ENCODE measurements around the gene GARIN5A.
"Not testable (repeated sequence)": the region's sequence is repeated elsewhere in the genome, so short reads cannot be mapped to it uniquely, and the experiment has no call there.

Gene GARIN5A

DNA sequence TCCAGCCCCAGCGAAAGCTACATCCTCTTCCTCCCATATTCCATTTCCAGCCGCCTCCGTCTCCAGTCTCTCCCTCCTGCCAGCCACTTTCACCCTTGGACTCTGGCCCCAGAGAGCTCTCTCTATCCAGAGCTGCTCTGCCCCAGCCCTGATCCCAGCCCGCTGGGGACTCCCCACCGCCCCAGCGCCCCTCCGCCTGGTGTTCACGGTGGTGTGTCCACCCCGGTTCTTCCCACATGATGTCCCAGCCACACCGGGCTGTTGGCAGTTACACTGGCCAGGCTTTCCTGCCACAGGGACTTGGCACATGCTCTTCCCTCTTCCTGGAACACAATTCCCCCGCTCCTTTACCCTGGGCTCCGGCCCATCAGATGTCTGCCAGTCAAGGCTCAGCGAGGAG lies 11.6 kb downstream of the GARIN5A start:
- DNase-seq (ENCODE audit: low spot score): no peak

DNA sequence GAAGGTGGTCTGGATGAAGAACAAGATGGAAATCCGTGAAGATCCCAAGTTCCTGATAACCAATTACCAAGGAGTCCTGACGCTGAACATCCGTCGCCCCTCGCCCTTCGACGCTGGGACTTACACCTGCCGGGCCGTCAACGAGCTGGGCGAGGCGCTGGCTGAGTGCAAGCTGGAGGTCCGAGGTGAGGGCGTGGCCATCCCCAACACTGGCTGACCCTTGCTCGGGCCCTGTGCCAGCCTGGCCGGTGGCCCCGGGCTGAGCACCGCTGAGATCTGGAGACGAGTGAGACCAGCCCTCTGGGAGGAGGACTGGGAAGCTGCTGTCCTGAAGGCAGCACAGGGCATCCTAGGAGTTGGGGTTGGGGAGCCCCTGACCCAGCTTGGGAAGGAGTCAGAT lies 12.3 kb downstream of the GARIN5A start:
- no peak for DNase-seq (ENCODE audit: low spot score)

DNA sequence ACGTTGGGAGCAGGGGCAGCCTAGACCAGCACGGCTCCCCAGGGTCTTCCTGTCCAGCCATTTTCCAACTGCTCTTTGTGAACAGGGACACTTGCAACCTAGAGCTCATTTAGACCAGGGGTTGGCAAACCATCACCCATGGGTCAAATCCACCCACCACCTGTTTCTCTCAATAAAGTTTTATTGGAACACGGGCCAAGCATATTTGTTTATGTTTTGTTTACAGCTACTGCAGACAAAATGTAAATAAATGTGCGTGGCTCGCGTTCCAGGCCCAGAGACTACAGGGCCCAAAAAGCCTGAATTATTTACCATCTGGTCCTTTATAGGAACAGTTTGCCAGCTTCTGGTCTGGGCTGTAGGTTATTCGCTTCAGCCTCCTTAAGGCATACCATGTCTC lies 13.7 kb downstream of the GARIN5A start:
- no peak for DNase-seq (ENCODE audit: low spot score)

DNA sequence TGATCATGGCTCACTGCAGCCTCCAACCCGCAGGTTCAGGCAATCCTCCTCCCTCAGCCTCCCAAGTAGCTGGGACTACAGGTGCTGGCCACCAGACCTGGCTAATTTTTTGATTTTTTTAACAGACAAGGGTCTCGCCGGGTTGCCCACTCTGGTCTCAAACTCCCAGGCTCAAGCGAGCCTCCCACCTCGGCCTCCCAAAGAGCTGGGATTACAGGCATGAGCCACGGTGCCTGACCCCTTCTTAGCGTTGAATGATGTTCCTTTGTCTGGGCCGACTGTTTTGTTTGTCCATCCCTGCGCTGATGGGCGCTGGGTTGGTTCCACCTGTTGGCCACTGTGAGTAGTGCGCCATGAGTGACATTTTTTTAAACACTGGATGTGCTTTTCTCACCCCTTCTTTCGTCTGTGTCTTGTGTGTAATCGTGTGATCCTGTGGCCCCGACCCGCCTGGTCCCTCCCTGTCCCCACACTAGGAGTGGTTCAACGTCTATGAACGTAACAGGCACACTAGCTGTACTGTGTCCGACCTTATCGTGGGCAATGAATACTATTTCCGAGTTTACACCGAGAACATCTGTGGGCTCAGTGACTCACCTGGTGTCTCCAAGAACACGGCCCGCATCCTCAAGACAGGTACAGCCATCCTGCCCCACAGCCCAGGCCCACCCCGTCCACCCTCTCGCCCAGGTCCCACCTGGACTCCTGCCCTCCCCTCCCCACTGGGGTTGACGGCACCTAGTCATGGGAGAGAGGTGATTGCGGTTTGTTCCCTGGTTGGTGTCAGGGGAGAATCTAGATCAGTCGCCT lies 15.4 kb downstream of the GARIN5A start:
- DNase-seq (ENCODE audit: low spot score): peak; percentile 58

DNA sequence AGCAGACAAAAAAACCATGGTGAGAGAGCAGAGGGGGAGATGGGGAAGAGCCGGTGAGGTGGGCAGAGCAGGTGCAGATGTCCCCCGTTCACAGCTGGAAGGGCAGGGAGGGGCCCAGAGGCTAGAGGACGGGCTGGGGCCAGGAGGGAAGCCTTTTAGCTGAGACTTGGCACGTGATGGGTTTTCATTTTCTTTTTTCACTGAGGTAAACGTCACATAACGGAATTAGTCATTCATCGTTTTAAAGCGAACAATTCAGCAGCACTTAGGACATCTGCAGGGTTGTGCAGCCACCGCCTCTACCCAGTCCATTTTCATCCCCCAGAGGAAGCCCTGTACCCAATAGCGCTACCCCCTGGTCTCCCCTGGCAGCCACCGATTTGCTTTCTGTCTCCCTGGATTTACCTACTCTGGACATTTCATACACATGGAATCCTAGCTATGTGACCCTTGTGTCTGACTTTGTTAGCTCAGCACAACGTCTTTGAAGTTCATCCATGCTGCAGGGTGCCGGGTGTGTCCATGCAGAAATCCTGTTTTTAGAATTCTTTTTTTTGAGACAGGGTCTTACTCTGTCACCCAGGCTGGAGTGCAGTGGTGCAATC lies 16.4 kb downstream of the GARIN5A start:
- DNase-seq (ENCODE audit: low spot score): no peak

DNA sequence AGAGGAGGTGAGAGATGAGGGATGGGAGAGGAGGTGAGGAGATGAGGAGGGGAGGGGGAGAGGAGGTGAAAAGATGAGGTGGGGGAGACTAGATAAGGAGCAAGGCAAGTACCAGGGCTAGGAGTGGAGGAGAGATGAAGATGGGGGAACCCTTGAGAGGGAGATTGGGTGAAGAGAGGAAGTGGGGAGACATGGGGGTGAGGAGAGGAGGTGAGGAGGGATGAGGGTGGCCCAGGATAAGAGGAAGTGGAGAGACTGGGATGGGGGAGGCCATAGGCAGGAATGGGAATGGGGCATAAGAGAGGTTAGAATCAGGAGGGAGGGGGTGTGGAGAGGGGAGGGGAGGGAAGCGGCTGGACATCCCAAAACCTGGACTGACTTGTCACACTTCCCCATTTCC lies 17.0 kb downstream of the GARIN5A start:
- DNase-seq (ENCODE audit: low spot score): no peak

DNA sequence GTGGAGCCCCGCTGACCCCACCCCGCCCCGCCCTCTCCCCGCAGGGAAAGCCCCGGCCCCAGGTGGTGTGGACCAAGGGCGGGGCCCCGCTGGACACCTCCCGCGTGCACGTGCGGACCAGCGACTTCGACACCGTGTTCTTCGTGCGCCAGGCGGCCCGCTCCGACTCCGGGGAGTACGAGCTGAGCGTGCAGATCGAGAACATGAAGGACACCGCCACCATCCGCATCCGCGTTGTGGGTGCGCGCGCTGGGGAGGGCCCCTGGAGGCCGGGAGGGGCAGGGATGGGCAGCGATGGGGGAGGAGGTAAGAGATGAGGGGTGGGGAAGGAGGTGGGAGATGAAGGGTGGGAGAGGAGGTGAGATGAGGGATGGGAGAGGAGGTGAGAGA lies 17.6 kb downstream of the GARIN5A start:
- DNase-seq (ENCODE audit: low spot score): no peak

DNA sequence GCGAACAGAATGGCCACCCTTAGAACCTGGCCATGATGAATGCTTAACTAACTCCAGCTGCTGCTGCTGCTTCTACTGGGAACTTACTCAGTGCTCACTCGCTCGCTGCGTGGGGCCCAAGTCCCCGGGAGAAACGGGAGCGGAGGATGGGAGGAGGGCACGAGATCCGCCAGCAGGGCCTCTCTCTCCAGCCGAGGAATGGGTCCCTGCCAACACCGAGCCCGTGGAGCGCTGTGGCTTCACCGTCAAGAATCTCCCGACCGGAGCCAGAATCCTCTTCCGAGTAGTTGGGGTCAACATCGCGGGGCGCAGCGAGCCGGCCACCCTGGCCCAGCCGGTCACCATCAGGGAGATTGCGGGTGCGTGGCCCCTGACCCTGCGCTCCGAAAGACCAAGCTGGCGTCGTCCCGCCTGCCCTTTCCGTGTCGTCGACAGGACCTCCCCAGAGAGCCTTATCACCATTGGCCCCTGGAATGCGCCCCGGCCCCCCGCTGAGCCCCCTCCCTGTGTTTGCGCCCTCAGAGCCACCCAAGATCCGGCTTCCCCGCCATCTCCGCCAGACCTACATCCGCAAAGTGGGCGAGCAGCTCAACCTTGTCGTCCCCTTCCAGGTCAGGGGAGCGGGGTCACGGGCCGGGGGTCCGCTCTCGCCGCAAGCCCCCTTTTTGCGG lies 18.1 kb downstream of the GARIN5A start:
- no peak for DNase-seq (ENCODE audit: low spot score)

DNA sequence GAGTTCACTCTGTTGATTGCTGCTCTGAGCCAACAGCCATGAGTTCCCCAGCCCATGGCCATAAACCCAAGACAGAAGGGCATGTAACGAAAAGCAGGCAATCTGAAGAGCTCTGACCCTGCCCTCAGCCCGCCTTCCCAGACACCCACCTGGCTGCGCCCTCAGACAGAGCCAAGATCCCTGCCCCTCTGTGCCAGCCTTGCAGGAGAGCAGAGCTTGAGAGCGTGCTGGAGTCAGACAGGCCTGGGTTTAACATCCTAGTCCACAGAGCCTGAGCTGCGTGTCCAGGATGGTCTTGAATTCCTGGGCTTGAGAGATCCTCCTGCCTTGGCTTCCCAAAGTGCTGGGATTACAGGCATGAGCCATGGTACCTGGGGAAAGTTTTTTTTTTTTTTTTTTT lies 19.3 kb downstream of the GARIN5A start:
- DNase-seq (ENCODE audit: low spot score): no peak

DNA sequence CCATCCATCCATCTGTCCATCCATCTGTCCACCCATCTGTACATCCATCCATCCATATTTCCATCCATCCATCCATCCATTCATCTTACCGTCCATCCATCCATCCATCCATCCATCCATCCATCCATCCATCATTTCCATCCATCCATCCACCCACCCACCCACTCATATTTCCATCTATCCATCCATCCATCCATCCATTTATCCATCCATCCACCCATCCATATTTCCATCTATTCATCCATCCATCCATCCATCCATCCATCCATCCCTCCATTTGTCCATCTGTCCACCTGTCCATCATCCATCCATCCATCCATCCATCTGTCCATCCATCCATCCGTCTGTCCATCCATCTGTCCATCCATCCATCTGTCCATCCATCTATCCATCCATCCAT lies 20.7 kb downstream of the GARIN5A start:
- no peak for DNase-seq (ENCODE audit: low spot score)

DNA sequence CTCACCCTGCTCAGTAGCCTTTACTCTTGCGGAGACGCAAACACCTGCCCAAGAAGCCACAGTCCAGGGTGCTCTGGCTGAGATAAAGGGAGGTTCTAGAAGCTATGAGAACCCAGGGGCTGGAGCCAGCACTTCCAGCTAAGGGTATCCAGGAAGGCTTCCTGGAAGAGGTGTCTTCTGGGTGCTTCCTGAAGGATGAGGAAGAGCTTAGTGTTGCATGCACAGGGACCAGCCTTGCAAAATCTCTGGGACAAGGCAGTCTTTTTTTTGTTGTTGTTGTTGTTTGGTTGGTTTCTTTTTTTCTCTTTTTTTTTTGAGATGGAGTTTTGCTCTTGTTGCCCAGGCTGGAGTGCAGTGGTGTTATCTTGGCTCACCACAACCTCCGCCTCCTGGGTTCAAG lies 23.4 kb downstream of the GARIN5A start:
- DNase-seq (ENCODE audit: low spot score): no peak

DNA sequence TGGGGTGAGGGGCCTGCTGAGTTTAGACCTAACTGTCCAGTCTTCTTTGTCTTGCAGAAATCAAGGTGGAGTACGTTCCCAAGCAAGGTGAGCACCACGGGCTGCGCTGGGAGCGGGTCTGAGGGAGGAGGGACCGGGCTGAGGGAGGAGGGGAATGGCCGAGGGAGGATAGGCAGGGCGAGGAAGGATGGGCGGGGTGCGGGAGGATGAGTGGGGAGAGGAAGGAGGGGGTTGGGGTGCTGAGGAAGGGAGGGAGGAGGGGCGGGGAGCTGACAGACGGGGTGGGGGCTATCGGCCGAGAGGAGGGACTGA lies 25.5 kb downstream of the GARIN5A start:
- DNase-seq (ENCODE audit: low spot score): no peak

DNA sequence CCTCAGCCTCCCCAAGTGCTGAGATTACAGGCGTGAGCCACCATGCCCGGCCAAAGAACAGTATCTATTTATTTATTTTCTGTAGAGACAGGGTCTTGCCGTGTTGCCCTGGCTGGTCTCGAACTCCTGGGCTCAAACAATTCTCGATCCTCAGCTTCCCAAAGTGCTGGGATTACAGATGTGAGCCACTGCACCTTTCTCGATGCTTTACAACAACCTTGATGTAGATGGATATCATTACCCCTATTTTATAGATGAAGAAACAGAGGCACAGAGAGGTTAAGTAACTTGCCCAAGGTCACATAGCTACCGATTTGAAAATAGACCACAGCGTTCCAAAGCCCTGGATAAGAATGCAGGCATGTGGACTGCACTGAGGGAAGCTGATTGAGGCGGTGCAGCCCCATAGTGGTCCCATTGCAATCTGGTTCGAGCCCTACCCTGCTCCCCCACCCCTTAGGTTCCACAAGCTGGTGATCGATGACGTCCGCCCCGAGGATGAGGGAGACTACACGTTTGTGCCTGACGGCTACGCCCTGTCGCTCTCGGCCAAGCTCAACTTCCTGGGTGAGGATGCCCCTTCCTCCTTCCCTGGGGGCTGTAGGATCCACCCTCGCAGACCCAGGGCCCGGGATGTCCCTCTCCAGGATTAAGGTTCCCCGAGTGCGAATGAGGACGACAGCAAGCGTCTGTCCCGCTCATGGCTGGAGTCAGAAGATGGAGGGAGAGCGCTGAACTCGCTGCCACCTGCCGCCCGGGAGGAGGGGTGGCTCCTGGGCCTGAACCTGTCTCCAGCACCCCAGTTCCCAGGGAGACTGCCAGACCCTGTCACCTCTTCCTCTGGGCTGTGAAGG lies 26.1 kb downstream of the GARIN5A start:
- no peak for DNase-seq (ENCODE audit: low spot score)

DNA sequence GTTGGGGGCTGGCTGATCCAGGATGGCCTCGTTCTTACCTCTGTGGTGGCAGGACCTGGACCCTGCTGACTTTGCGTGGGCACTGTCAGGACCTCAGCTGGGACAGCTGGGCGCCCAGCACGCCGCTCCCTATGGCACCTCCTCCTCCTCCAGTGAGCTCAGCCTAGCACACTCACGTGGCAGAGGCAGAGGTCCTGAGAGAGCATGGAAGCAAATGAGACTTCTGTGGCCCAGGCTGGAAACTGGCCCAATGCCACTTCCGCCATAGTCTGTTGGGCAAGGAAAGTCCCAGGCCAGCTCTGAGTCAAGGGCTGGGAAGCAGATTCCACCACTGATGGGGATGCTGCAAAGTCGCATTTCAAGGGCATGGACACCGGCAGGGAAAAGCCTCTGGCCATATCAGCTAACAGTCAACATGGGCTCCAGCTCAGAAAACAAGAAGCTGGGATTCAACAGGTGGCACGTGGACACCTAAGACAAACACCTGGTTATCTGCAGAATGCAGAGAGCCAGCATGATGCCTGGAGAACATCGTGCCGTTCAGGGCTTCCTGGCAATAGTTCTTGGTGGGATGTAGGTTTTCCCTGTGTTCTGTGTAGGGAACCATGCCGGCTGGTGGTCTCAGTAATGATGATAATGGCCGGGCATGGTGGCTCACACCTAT lies 27.3 kb downstream of the GARIN5A start:
- DNase-seq (ENCODE audit: low spot score): no peak

DNA sequence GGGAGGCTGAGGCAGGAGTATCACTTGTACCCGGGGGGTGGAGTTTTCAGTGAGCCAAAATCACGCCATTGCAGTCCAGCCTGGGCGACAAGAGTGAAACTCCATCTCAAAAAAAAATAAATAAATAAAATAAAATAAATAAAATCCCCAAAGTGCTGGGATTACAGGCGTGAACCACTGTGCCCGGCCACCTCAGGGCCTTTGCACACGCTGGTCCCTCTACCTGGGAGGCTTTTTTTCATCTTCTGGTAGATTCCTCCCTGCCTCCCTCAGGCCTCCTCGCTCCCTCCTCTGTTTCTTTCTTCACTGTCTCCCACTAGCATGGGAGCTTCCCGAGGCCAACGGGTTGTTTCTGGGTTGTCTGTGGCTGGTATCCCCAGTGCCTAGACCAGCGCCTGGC lies 28.9 kb downstream of the GARIN5A start:
- no peak for DNase-seq (ENCODE audit: low spot score)

DNA sequence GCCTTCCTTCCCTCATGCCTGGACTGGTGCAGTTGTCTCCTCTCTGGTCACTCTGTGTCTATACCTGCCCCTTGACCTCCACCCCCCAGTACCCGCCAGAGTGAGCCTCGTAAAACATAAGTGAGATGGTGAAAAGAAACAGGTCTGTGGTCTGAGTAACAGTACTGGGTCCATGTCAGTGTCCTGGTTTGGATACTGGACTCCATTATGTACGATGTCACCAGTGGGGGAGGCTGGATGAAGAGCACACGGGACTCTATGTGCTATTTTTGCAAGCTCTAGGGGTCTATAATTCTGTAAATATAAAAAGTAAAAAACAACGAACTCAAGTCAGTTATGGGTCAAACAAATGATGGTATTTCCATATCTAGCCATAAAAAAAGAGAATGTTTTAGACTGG lies 29.6 kb downstream of the GARIN5A start:
- DNase-seq (ENCODE audit: low spot score): no peak

DNA sequence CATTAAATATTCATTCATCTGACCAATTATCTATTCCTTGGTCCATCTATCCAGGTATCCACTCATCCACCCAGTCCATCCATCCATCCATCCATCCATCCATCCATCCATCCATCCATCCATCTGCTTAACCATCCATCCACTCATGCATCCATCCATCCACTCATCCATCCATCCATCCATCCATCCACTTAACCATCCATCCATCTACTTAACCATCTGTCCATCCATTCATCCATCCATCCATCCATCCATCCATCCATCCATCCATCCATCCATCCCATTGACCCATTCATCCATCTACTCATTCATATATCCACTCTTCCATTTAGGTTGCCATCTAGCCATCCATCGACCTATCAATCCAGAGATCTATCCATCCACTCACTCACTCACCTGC lies 32.6 kb downstream of the GARIN5A start:
- DNase-seq (ENCODE audit: low spot score): no peak

DNA sequence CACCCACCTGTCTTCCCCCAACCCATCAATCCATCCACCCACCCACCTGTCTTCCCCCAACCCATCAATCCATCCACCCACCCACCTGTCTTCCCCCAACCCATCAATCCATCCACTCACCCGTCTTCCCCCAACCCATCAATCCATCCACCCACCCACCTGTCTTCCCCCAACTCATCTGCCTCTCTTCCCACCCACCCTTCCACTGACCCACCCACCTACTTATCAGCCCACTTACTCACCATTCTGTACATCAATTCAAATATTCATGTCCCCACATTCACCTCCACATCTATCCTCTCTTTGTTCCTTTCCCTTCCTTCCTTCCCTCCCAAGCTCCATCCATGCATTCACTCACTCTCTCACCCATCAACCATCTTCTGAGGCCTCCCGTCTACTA lies 37.5 kb downstream of the GARIN5A start:
- DNase-seq (ENCODE audit: low spot score): not testable (repeated sequence)

DNA sequence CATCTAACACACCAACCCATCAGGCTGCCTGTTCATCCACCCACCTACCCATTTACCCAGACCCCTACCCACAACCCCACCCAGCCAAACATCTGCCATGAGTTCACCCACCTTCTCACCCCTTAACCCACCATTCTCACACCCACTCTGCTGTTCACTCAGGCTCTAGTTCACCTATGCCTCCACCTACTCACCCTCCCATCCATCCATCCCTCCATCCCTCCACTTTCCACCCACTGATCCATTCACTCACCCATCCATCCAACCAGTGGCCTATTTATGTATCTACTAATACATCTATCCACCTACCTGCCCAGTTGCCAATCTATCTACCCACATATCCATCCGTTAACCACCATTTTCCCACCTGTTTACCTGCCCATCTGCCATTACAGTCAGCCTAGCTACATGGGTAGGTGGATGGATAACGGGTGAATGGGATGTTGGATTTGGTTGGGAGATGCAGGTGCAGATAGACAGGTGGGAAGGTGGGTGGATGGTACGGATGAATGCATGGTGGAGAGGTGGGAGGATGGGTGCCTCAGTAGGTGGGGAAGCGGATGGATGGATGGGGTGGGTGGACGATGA lies 38.7 kb downstream of the GARIN5A start:
- no peak for DNase-seq (ENCODE audit: low spot score)

DNA sequence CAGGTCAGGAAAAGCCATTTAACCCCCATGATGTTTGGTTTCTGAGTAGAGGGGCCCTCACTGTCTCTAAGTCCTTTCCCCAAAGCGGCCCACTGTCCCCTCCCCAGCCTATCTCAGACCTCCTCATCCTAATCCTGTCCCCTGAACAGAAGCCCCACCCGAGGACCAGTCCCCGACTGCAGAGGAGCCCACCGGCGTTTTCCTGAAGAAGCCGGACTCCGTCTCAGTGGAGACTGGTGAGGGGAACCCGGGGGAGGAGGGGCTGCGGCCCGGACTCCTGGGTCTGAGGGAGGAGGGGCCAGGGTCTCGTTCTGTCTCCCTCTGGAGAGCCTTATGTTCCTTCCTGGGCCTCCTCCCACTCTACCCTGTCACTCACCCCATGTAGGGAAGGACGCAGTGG lies 41.0 kb downstream of the GARIN5A start:
- no peak for DNase-seq (ENCODE audit: low spot score)

DNA sequence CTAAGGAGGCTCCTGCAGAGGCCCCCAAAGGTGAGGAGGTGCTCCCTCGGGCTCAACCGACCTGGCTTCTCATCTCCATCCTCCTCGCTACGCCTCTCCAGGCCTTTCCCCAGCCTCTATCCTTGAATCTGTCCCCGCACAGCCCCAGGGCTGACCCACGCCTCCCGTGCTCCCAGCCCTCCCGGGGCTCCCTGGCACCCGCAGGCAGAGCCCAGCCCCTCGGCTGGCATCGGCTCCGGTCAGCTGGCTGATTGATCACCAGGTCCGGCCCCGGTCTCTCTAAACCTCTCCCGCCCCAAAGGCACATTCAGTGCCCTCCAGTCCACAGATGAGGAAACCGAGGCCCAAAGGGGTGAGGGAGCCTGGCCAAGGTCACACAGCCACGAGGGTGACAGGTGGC lies 41.4 kb downstream of the GARIN5A start:
- DNase-seq (ENCODE audit: low spot score): no peak

DNA sequence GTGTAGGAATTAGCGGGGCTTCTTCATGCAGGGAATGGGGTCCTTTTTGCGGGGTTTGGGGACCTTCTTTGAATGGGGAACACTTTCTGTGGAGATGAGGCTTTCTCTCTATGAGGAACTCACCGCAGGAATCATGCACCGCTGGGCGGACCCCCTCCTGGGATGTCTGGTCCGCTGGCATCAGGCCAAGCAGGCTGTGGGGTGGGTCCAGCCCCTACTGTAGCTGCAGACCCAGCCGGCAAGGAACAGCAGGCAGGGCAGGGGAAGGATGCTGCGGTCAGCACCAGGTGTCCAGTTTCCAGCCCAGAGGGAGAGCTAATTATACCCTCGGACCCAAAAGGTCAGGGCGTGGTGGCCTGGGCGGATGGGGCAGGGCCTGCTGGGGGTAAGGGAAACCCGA lies 42.1 kb downstream of the GARIN5A start:
- no peak for DNase-seq (ENCODE audit: low spot score)

Measured in pons (tissue), 1 donor.